KMS-11 (cell line): ENCODE data around the gene FILIP1.
A peak's percentile ranks its signal among the peaks of the same experiment; 100 is the strongest.

Source experiments
- H2AFZ ChIP-seq: fragments of 200-600 bp; sonication (generic); 2 replicates; pipeline ENCODE4 v1.6.1; 2016; ENCODE audit warnings: antibody characterized with exemption, mixed run types, low read depth
- H3K27ac ChIP-seq: fragments of 200-600 bp; sonication (generic); 2 replicates; pipeline ENCODE4 v1.6.1; 2016; ENCODE audit warnings: mild to moderate bottlenecking, mixed run types
- H3K27me3 ChIP-seq: fragments of 200-600 bp; sonication (generic); 2 replicates; pipeline ENCODE4 v1.6.1; 2017; ENCODE audit warnings: mild to moderate bottlenecking, low read depth, mixed run types, moderate library complexity; ENCODE audit not compliant: insufficient read depth
- H3K36me3 ChIP-seq: fragments of 200-600 bp; sonication (generic); 2 replicates; pipeline ENCODE4 v1.6.1; 2017; ENCODE audit warnings: mild to moderate bottlenecking, mixed run types; ENCODE audit not compliant: insufficient read depth
- H3K4me1 ChIP-seq: fragments of 200-600 bp; sonication (generic); 2 replicates; pipeline ENCODE4 v1.6.1; 2016; ENCODE audit warnings: mild to moderate bottlenecking, low read depth, mixed run types; ENCODE audit not compliant: poor library complexity, severe bottlenecking
- H3K4me2 ChIP-seq: fragments of 200-600 bp; sonication (generic); 2 replicates; pipeline ENCODE4 v1.7.0; 2016; ENCODE audit warnings: mild to moderate bottlenecking, mixed run types
- H3K4me3 ChIP-seq: fragments of 200-600 bp; sonication (generic); IDR thresholded peaks from 2 replicates; pipeline ENCODE4 v1.6.1; 2017; ENCODE audit warnings: low read depth, low read length, mixed read lengths; ENCODE audit not compliant: insufficient read depth
- H3K79me2 ChIP-seq: fragments of 200-600 bp; sonication (generic); 2 replicates; pipeline ENCODE4 v1.6.1; 2016; ENCODE audit warnings: low read depth, mixed run types; ENCODE audit not compliant: insufficient read depth
- H3K9ac ChIP-seq: fragments of 200-600 bp; sonication (generic); 2 replicates; pipeline ENCODE4 v1.6.1; 2016; ENCODE audit warnings: mild to moderate bottlenecking, mixed run types
- H4K20me1 ChIP-seq: fragments of 200-600 bp; sonication (generic); 2 replicates; pipeline ENCODE4 v1.6.1; 2016; ENCODE audit warnings: mild to moderate bottlenecking, mixed run types; ENCODE audit not compliant: insufficient read depth
- CTCF ChIP-seq: fragments of 200-600 bp; sonication (generic); conservative IDR thresholded peaks from 2 replicates; pipeline ENCODE4 v1.6.1; 2017; ENCODE audit warnings: low read depth, mild to moderate bottlenecking, antibody characterized with exemption, low read length, moderate library complexity, mixed read lengths

The FILIP1 gene

GRCh38 chr6:75268121-75268987 is 225.2 kb downstream of the FILIP1 start:
- H3K4me1 ChIP-seq = no peaks in the 10 kb centered on the region
- no peak overlapping the region for H2AFZ ChIP-seq
- no peak overlapping the region for H3K27ac ChIP-seq
- H3K27me3 ChIP-seq = no peaks in the 10 kb centered on the region
- no peaks in the 10 kb centered on the region for H4K20me1 ChIP-seq
- H3K4me2 ChIP-seq = no peak overlapping the region
- H3K79me2 ChIP-seq = peaks cover 5% of the 10 kb centered on the region; the same call in 1 of the 2 replicates
- H3K4me3 ChIP-seq = no peak overlapping the region
- no peak for TF ChIP-seq CTCF
- H3K36me3 ChIP-seq = no peaks in the 10 kb centered on the region
- H3K9ac ChIP-seq = no peak overlapping the region

GRCh38 chr6:75267461-75267860 is 226.1 kb downstream of the FILIP1 start:
- Histone ChIP-seq H4K20me1 (no peaks in the 10 kb centered on the region), H3K27ac (no peak overlapping the region), H3K4me3 (no peak overlapping the region), H3K79me2 (peaks cover 5% of the 10 kb centered on the region; the same call in 1 of the 2 replicates), H3K4me1 (no peaks in the 10 kb centered on the region), H3K9ac (no peak overlapping the region), H2AFZ (no peak overlapping the region), H3K27me3 (no peaks in the 10 kb centered on the region), H3K36me3 (no peaks in the 10 kb centered on the region), H3K4me2 (no peak overlapping the region)
- TF ChIP-seq CTCF = no peak

- Histone ChIP-seq H2AFZ (no peak overlapping the region), H3K4me1 (no peaks in the 10 kb centered on the region), H3K4me2 (no peak overlapping the region), H3K79me2 (peaks cover 4% of the 10 kb centered on the region; the same call in 1 of the 2 replicates), H3K9ac (no peak overlapping the region), H3K36me3 (no peaks in the 10 kb centered on the region), H3K4me3 (no peak overlapping the region), H3K27me3 (no peaks in the 10 kb centered on the region), H4K20me1 (no peaks in the 10 kb centered on the region), H3K27ac (no peak overlapping the region)
- peak; percentile 62 for TF ChIP-seq CTCF
Observed at GRCh38 chr6:75266716-75267291, 226.8 kb downstream of the FILIP1 start.

GRCh38 chr6:75263401-75263750 is 230.2 kb downstream of the FILIP1 start:
- Histone ChIP-seq H4K20me1 (no peaks in the 10 kb centered on the region), H3K4me2 (no peak overlapping the region), H3K27ac (no peak overlapping the region), H3K27me3 (no peaks in the 10 kb centered on the region), H3K4me1 (no peaks in the 10 kb centered on the region), H3K4me3 (no peak overlapping the region), H3K9ac (no peak overlapping the region), H3K79me2 (no peaks in the 10 kb centered on the region), H2AFZ (no peak overlapping the region), H3K36me3 (no peaks in the 10 kb centered on the region)
- no peak for TF ChIP-seq CTCF
